Hindlimb muscle (tissue), 1 donor: ENCODE measurements around the gene H2AZ2. TPM values are rescaled to one million over a fixed set of nuclear protein-coding genes. Genes with fewer than 3 reads are reported as not detected.
"Not testable (repeated sequence)": the region's sequence is repeated elsewhere in the genome, so short reads cannot be mapped to it uniquely, and the experiment has no call there.

Source experiments
- DNase-seq: peaks from one replicate; pipeline ENCODE4 v3.0.0-alpha.2; 2013
- polyA plus RNA-seq: library from polyadenylated mRNA; unstranded; fragments of 120-200 nt; gene quantifications from one replicate; pipeline ENCODE4 v1.2.1, GENCODE V29; 2013; ENCODE audit not compliant: insufficient read length

The H2AZ2 gene
- polyA plus RNA-seq, 1 donor = 132 TPM

- DNase-seq = not testable (repeated sequence)
Observed at GRCh38 chr7:44870336-44870735, 22.4 kb upstream of the H2AZ2 start.

GRCh38 chr7:44867073-44867995 is 19.4 kb upstream of the H2AZ2 start:
- no peak for DNase-seq

GRCh38 chr7:44861949-44862348 is 14.1 kb upstream of the H2AZ2 start:
- not testable (repeated sequence) for DNase-seq

GRCh38 chr7:44858161-44858560 is 10.3 kb upstream of the H2AZ2 start:
- DNase-seq = no peak

GRCh38 chr7:44854644-44855364 is 6.9 kb upstream of the H2AZ2 start:
- no peak for DNase-seq

GRCh38 chr7:44853391-44853790 is 5.5 kb upstream of the H2AZ2 start:
- DNase-seq = no peak

- DNase-seq = no peak
Observed at GRCh38 chr7:44852590-44852989, 4.7 kb upstream of the H2AZ2 start.

- DNase-seq = no peak
Observed at GRCh38 chr7:44849885-44850544, 2.1 kb upstream of the H2AZ2 start.

- DNase-seq = no peak
Observed at GRCh38 chr7:44849259-44849884, 1.5 kb upstream of the H2AZ2 start.

GRCh38 chr7:44847509-44847919 is 373 bp downstream of the H2AZ2 start:
- DNase-seq = peak; percentile 94

- DNase-seq = no peak
Observed at GRCh38 chr7:44846816-44847508, 925 bp downstream of the H2AZ2 start.

GRCh38 chr7:44846390-44846789 is 1.5 kb downstream of the H2AZ2 start:
- not testable (repeated sequence) for DNase-seq

GRCh38 chr7:44845451-44845850 is 2.4 kb downstream of the H2AZ2 start:
- DNase-seq = no peak

- DNase-seq = not testable (repeated sequence)
Observed at GRCh38 chr7:44843440-44843839, 4.4 kb downstream of the H2AZ2 start.

GRCh38 chr7:44842675-44843074 is 5.2 kb downstream of the H2AZ2 start:
- not testable (repeated sequence) for DNase-seq

GRCh38 chr7:44838751-44839150 is 9.1 kb downstream of the H2AZ2 start:
- no peak for DNase-seq

GRCh38 chr7:44827567-44827966 is 20.3 kb downstream of the H2AZ2 start:
- DNase-seq = no peak

- DNase-seq = no peak
Observed at GRCh38 chr7:44824894-44825526, 22.9 kb downstream of the H2AZ2 start.

- DNase-seq = no peak
Observed at GRCh38 chr7:44823255-44823781, 24.6 kb downstream of the H2AZ2 start.

GRCh38 chr7:44819292-44819691 is 28.6 kb downstream of the H2AZ2 start:
- no peak for DNase-seq

- DNase-seq = no peak
Observed at GRCh38 chr7:44814919-44815318, 33.0 kb downstream of the H2AZ2 start.
